Stimulated activated CD8-positive, alpha-beta memory T cell treated with anti-CD3 and anti-CD28 coated beads, Interleukin-15, amount 100 ng/mL, for 24 hours (primary cell): Measurements from ENCODE around the gene C19orf53.
A peak's percentile ranks its signal among the peaks of the same experiment; 100 is the strongest.
"Not testable (repeated sequence)": the region's sequence is repeated elsewhere in the genome, so short reads cannot be mapped to it uniquely, and the experiment has no call there.

Experiments
- DNase-seq: peaks from one replicate; pipeline ENCODE4 v3.0.0-alpha.2; 2020; ENCODE audit warnings: low read depth

Gene C19orf53

DNA sequence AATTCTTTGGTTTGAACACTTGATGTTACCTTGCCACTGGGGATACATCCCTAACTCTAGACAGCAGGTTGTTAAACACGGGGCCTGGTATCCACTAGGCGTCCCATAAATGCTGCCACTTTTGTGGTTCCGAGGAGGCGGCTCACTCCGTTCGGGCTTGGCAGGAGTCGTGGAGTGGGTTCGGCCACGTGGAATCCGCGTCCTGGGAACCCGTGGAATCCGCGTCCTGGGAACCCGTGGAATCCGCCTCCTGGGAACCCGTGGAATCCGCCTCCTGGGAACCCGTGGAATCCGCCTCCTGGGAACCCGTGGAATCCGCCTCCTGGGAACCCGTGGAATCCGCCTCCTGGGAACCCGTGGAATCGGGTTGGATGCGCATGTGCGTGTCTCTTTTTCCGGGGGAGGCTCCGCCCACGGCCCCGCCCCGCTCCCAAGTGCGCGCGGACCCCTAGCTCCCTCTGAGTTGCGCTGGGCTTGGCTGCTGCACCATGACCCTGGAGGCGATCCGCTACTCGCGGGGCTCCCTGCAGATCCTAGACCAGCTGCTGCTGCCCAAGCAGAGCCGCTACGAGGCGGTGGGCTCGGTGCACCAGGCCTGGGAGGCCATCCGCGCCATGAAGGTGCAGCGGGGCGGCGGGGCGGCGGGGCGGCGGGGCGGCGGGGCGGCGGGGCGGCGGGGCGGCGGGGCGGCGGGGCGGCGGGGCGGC lies 10.0 kb upstream of the C19orf53 start, which contains the start of gene MRI1:
TSS of gene MRI1 (plus strand) at position 422 of the 707 bp plus-strand sequence. CDS start at position 489, 67 bp downstream.
- peak; percentile 54 for DNase-seq

- no peak for DNase-seq
These were observed 9.3 kb upstream of the C19orf53 start for GRCh38 chr19:13764821-13765394.

GRCh38 chr19:13765395-13766094 lies 8.7 kb upstream of the C19orf53 start:
- no peak for DNase-seq

DNA sequence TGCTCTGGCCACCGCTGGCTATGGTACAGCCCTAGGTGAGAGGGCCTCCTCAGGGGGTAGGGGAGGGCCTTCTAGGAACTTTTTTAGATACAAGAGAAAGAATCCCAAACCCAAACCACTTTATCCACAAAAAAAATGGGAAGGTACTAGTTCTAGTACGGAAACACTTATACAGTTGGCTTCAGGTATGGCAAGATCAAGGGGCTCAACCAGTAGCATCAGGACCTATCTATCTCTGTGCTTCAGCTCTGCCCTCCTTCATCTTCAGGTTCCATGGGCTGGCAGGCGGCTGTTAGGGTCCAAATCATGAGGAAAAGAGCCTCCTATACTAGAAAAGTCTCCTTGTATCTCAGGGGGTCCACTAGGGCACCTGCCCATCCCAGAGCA lies 8.2 kb upstream of the C19orf53 start:
- DNase-seq: no peak

GRCh38 chr19:13768510-13768909 lies 5.7 kb upstream of the C19orf53 start:
- no peak for DNase-seq

DNA sequence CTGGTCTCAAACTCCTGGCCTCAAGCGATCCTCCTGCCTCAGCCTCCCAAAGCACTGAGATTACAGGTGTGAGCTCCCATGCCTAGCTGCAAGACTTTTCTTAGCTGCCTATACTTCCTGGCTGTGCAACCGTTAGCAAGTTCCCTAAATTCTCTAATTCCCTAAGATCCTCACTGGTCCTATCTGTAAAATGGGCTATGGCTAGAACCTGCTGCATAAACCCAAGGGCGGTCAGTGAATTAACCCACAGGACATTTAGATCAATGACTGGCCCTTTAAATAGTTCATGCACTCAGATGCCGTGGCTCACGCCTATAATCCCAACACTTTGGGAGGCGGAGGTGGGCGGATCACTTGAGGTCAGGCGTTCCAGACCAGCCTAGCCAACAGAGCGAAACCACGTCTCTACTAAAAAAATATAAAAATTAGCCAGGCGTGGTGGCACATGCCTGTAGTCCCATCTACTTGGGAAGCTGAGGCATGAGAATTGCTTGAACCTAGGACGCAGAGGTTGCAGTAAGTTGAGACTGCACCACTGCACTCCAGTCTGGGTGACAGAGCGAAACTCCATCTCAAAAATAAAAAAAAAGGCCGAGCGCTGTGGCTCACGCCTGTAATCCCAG lies 4.1 kb upstream of the C19orf53 start:
- no peak for DNase-seq

DNA sequence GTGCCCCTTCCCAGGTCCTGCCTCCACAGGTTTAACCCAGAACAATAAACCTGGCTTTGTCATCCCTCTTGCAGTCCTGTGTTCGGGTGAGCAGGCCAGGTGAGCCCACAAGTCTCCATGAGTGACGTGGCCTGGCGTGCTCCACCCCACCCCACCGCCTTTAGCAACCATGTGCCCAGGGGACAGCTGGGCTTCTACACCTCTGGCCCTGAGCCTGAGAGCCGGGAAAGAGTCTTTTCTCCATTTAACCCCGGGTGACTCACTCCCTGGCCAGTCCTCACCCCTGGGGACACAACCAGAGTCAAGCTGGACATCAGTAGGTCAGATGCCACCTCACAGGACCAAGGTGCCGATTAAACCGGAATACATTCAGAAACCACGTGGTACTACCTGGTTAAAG lies 4.1 kb downstream of the C19orf53 start:
- no peak for DNase-seq

DNA sequence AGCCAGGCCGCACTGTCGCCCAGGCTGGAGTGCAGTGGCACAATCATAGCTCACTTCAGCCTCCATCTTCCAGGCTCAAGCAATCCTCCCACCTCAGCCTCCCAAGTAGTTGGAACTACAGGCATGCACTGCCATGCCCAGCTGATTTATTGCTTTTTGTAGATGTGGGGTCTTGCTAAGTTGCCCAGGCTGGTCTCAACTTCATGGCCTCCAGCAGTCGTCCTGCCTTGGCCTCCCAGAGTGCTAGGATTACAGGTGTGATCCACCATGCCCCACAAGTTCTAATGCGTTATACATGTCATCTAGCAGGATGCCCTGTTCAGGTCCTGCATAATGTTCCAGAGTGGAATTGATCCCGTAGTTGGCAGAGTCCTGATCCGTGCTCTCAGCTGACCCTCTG lies 4.6 kb downstream of the C19orf53 start:
- no peak for DNase-seq

DNA sequence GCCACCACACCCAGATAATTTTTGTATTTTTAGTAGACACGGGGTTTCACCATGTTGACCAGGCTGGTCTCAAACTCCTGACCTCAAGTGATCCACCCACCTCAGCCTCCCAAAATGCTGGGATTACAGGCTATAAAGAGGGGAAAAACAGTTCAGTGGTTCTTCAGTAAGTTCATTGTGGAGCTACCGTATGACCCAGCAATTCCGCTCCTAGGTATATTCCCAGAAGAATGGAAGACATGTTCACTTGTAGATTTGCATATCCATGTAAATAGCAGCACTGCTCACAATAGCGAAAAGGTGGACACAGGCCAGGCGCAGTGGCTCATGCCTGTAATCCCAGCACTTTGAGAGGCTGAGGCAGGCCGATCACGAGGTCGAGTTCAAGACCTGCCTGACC lies 5.5 kb downstream of the C19orf53 start:
- DNase-seq: not testable (repeated sequence)

DNA sequence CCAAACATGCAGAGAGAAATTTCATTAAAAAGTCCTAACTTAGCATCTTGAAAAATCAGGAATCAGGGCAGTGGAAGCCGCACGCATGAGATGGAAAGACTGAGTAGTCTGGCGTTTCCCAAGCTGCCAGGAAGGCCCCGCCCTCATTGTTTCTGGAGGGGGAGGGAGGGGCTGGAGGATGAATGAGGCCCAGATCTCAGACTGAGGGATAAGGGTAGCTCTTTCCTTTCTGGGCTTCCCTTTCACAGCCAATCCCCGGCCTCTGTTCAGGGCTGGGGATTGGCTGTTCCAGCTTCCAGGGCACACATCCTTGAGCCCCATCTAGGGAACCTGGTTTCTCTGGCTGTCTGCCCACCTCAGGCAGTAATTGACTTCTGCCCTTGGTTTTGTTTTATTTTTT lies 7.3 kb downstream of the C19orf53 start:
- DNase-seq: no peak

GRCh38 chr19:13782537-13782936 lies 8.3 kb downstream of the C19orf53 start:
- DNase-seq: no peak

GRCh38 chr19:13783565-13784500 lies 9.6 kb downstream of the C19orf53 start:
- DNase-seq: no peak

DNA sequence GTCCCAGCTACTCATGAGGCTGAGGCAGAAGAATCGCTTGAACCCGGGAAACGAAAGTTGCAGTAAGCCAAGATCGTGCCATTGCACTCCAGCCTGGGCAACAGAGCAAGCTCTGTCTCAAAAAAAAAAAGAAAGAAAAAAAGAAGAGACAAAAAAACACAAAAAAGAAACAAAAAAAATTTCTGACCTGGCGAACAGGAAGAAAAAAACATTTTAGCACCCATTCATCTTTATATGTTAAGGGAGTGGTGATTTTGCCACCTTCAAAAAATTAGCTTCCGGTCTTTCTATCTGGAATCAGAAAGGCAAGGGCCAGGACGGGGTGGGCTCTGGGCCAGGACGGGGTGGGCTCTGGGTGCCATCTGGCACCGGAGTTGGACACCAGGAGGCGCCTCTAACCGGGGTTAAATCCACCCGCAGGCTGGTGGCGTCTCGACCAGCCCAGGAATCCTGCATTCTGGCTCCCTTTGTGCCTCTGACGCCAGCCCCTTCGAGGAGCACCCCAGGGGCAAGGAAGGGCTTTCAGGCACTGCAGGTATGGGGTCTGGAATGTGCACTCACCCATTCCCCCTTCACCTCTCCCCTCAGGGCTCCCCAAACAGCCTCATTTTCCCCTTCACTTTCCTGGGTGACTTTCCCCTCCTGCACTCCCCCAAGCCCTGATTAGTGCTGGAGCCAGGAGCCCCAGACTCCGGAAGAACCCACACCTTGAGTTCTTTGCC lies 10.6 kb downstream of the C19orf53 start:
- DNase-seq: peak; percentile 37

GRCh38 chr19:13788991-13789390 lies 14.7 kb downstream of the C19orf53 start:
- no peak for DNase-seq

GRCh38 chr19:13790354-13790753 lies 16.1 kb downstream of the C19orf53 start:
- DNase-seq: no peak

DNA sequence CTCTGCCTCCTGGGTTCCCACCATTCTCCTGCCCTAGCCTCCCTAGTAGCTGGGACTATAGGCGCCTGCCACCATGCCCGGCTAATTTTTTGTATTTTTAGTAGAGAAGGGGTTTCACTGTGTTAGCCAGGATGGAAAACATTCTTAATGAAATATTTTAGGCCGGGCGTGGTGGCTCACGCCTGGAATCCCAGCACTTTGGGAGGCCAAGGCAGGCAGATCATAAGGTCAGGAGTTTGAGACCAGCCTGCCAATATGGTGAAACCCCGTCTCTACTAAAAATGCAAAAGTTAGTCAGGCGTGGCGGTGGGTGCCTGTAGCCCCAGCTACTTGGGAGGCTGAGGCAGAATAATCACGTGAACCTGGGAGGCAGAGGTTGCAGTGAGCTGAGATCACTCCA lies 19.1 kb downstream of the C19orf53 start:
- DNase-seq: not testable (repeated sequence)

DNA sequence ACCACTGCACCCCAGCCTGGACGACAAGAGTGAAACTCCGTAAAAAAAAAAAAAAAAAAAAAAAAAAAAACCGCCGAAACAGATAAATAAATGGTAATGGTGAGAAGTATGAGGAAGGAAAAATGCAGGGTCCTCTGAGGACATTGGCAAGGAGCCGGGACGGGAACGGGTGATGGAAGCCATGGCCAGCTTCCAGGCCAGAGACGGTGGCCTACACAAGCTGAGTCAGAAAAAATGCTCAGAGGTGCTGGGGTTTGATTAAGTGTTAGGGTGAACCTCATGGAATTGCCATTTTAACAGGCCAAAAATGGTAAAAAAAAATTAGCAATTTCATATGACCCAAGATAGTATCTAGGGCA lies 20.1 kb downstream of the C19orf53 start:
- no peak for DNase-seq

DNA sequence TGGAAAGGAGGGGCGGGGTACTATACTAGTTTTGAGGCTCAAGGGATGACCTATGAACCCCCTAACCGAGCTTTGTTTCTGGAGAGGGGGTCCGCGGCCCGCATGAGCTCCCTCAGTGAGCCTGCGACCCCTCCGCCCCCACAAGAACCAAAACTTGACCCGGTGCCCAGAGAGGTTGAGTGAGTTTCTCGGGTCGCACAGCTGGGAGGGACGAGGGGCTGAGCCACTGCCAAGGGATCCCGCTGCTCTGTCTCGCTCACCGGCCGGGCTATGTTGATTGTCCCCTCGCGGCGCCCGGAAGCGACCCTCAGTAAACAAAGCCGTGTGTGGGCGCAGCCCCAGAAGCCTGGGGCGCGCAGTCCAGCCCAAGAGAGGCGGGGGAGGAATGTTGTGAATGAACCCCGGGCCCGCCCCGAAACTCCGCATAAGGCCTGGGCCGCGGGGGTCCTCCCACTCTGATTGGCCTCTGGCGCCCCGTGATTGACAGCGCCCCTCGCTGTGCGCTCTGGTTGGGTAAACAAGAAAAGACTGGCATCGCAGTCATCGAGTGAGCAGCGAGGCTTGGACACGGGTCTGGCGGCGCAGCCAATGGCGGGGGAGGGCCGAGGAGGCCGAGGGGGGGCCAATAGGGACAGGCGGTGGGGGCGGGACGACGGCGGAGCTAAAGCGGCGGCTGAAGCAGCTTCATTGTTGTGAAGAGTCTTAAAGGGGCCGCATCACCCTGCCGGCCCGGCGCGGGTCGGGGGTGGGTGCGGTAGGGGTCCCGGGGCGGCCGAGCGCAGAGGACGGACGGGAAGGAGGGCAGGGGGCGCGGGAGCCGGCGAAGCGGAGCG lies 20.7 kb downstream of the C19orf53 start, which contains the start of gene ZSWIM4:
TSS of gene ZSWIM4 (plus strand) at position 687 of the 833 bp plus-strand sequence. CDS start 206 bp downstream, outside the sequence.
- peak; percentile 72 for DNase-seq

- no peak for DNase-seq
These were observed 21.5 kb downstream of the C19orf53 start for GRCh38 chr19:13795595-13796300.
